SH-SY5Y (cell line): ENCODE results near the gene PCBP1.

Experiments
- GATA2 ChIP-seq: IDR thresholded peaks from 2 replicates; pipeline ENCODE4 v1.6.1; 2011; ENCODE audit warnings: mild to moderate bottlenecking, low read depth, low read length
- GATA3 ChIP-seq: IDR thresholded peaks from 2 replicates; pipeline ENCODE4 v1.6.1; 2011; ENCODE audit warnings: low read depth, mild to moderate bottlenecking, low read length, moderate library complexity

- no peak for TF ChIP-seq GATA2
- no peak for TF ChIP-seq GATA3
These were observed 12.0 kb downstream of the PCBP1 start for GRCh38 chr2:70099270-70099669.
